GM19468 (cell line): ENCODE results near the gene SGK1.

Experiments used
- ATAC-seq: cut with Tn5 transposase; IDR thresholded peaks from one replicate; pipeline ENCODE4 v1.9.1; 2021; ENCODE audit warnings: mild to moderate bottlenecking, moderate library complexity, moderate number of reproducible peaks; ENCODE audit not compliant: unreplicated experiment; ENCODE audit errors: extremely low read depth

SGK1 gene

DNA sequence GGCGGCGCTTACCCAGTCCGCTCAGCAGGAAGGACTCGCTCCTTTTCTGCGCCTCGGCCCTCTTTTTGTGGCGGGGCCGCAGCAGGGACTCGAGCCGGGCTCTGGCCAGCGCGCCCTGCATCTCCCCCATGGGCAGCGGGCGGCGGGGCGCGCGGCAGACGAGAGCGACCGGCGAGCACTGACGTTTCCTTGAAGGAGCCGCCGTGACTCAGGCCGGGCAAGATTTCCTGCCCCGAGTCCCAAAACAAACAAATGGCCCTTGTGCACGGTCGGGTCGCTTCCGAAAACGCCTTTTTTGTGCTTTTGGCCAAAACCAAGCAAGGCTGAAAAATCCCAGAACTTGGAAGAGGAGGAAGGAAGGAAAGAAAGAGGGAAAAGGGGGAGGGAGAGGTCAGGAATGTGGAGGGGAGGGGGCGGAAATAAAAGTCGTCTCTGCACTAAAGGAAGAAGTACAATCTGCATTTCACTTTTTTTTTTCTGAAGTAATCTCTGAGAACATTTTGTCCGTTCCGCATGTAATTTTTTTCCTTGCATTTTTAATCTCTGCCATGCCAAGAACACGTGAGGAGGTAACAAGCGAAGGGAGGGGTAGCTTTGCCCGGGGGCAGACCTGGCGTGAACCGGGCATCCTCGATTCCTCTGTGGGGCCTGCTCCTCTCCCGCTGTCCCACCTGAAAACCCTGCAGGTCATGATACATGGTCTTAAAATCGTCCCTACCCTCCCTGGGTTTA lies 142.2 kb downstream of the SGK1 start:
- ATAC-seq = no peak

DNA sequence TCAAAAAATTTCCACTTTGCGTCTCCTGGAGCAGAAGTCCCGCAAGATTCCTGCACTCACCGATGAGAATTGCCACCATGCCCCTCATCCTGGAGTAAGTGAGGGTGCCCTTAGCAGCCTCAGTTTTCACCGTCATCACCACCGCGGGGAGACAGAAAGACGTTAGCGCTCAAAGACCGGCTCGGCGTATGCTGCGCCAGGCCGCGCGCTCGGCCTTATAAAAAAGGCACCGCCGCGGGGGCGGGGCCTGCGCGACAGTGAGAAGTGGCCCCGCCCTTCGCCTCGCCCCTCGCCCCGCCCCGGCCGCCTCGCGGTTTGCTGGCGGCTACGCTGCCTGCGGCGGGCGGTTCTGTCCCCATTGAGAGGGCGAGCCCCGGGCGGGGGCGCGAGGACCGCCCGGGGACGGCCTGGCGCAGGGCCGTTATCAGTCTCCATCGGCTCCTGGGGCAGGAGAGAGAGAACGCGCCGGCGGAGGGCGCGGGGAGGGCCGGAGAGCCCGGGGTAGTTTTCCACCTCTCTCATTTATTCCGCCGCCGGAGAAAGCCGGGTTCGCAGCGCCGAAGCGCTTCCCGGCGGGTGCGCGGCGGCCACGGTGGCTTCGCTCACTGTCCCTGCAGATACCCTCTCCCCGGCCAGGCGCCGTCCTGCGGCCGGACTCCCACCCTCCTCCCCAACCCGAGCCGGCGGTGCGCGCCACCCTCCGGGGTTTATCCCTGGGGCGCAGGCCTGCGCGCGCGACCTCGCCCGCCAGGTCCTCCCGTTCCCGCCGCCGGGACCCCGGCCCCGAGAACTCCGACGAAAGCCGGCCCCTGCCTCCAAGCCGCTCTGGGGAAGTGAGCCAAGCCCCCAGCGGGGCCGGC lies 143.0 kb downstream of the SGK1 start:
- peak; percentile 79 for ATAC-seq

DNA sequence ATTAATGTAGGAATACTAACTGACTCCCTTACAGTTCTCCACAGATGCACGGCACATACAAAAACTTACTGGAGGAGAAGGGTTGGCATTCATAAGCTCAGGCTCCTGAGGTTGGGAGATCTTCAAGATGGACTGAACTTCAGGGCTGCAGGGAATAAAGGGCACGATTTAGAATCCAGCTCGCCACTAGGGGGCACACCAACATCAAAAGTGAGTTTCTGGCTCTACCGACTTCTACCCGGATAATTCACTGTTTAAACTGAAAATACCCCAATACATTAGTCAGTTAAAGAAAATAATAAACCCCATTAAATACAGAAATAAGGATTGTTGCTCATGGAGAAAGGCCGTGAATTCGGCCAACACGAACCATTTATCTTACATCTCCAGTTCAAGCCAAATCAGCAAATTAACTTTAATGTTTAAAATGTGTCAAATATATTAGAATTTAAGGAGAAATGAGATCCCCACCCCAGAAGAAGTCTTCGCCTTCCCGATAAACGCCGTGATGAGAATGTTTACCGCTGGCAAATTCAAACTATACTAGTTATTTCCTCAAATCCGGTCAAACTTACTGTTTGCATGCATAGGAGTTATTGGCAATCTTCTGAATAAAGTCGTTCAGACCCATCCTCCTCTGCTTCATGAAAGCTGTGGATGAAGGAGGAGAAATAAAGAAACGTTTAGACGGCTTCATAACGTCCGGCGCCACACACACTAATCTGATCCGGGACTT lies 143.8 kb downstream of the SGK1 start:
- ATAC-seq = no peak

DNA sequence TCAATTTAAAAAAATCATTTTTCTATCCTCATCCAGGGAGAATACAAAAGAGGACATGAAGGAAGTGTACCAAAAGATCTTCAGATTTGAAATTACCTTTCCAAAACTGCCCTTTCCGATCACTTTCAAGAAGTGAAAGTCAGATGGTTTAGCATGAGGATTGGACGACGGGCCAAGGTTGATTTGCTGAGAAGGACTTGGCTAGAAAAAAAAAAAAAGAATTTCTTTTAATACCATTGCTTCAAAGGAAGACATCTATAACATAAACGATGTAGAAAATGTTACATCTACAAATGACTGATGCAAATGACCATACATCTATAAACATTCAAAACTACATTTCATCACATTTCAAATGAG lies 144.6 kb downstream of the SGK1 start:
- no peak for ATAC-seq

DNA sequence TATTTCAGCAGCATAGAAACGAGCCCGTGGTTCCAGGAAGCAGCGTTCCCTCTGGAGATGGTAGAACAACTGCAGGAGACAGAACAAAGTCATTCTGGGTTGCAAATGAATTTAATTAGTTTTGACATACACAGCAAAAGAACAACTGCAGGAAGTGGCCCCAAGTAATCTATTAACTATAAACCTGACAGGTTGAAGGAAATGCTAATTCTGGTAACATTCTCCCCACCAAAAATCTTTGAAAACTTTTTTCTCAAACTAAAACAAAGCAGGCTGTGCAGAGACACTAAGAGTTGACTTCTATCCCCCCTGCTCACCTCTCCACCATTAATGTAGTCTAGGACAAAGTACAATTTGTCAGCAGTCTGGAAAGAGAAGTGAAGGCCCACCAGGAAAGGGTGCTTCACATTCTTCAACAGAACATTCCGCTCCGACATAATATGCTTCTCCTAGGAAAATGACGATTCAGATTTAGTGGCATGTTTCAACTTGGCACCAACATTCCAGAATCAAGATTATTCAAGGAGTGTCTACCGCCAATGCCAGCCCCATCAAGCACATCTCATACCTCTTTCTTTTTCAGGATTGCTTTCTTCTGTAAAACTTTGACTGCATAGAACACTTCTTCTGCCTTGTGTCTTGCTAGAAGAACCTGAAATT lies 145.1 kb downstream of the SGK1 start:
- no peak for ATAC-seq

DNA sequence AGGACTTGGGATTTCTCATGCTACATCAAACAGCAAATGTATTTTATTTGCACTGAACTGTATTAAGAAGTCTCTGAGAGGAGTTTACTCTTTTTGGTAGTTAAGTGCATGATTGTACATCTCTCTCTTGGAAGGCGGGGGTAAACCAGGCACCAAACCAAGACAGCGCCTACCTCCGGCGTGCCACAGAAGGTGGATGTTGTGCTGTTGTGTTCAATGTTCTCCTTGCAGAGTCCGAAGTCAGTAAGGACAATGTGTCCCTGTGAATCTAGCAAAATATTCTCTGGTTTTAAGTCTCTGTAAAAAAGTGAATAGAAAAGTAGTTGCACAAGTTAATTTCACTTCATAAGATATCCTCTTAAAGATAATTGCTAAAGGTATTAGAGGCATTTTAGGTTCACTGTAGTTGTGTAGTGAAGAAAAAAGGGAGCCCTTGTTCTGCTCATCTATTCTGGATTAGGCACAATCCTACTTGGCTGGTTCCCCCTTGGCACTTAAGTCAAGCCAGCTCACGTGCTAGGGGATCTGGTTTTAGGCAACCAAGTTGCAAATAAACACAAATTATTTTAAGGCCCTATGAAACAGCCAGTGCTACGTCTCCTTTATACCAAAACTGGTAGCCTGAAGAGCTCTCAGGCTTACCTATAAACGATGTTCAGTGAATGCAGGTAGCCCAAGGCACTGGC lies 145.7 kb downstream of the SGK1 start:
- no peak for ATAC-seq

DNA sequence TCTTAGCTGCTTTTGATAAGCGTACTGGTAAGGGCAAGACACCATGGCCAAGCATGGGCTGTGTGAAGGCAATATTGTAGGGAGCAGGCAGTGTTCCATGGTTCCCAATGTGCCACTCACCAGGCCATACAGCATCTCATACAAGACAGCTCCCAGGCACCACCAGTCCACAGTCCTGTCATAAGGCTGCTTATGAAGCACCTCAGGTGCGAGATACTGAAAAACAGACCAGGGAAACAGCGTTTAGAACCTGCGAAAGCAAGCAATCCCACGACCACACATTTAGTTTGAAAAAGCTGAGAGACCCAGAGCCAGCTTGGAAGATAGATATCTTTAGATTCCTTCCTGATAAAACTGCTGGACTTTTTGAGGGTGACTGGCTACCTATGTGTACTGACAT lies 146.4 kb downstream of the SGK1 start:
- no peak for ATAC-seq

DNA sequence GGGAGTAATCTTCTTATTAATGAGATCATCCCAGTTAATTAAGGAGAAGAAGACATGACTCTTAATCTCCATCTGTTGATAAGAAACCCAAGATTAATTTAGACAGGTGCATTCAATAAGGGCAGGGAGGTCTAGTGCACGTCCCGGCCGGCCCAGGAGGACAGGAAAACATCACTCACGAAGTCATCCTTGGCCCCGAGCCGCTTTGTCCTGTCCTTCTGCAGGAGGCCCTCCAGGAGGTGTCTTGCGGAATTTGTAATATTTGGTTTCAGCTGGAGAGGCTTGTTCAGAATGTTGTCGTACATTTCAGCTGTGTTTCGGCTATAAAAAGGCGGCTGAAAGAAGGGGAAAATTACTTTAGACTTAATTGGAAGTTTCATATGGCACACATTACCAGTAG lies 147.1 kb downstream of the SGK1 start:
- no peak for ATAC-seq

DNA sequence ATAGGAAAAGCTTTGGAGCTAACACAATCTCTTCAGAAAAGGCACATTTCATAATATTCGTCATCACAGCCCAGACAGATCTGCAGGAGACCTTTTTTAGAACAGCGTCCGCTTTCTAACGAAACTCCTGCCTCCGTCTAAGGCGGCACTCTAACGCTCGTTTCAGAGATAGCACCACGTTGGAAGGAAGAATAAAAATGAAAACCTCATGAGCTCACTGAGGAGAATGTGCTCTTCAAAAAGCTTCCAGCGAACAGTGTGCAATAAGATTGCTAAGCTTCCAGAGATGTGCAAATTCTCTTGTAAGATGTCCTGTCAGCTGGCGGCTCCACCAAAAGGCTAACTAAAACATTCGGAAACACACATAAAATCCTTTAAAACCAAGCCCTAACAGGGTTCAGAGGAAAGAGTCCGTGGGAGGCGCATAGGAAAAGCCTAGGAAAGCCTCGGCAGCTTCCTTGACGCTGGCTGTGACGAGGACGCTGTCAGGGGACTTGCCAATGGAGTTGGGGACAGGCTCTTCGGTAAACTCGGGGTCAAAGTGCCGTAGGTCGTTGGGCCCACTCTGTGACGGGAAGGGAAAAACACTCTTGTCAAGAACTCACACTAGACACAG lies 147.9 kb downstream of the SGK1 start:
- ATAC-seq = no peak

DNA sequence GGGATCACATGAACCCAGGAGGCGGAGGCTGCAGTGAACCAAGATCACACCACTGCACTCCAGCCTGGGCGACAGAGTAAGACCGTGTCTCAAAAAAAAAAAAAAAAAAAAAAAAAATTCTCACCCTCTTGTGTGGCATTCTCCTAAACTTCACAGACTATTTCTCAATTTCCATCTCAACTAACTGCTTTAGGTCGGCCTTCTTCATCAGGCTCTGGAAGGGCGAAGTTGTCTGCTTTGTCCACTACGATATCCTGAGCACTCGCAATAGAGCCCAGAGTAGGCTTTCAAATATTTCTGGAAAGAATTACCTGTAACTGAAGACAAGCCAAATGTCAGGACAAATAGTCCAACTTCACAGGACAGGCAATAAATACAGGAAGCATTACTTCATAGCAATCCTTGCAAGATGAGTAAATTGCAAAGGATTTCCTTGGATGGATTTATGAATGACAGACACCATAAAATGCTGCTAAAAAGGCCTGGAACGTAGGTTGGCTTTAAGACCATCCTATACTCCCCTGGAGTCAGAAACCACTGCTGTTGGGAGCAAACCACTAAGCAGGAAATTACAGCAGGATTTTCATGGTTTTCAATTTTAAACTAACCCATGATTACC lies 149.2 kb downstream of the SGK1 start:
- ATAC-seq = no peak

DNA sequence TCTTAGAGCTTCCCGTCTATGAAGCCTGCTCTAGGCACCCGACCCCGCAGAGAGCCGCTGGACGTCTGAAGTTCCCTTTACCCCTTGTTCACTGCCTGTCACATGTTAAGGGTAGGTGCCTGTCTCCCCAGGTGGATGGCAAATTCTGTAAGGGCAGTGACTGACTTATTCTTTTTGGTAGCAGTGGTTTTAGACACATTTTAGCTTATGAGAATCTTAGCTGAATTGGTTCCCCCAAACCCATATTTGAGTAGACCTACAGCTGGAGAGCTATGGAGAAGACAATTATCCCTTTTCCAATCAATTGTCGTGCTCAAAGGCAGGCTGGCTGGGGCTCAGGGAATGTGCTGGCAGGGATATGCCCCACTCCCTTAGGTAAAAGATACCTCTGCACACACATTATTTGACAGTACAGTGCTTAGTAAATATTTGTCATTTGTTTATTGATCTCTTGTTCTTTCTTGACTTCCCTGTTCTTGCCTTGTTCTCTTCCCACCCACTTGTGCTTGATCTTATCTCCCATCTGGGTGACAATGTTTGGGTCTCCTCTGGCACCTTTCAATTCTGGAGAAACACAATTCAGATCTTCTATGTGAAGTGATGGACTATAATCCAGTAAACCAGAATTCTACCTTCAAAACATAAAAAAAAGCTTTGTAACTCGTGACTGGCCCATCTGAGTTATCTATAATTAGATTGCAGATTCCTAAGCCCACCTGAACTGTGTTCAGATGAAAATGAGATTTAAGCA lies 151.2 kb downstream of the SGK1 start:
- no peak for ATAC-seq

DNA sequence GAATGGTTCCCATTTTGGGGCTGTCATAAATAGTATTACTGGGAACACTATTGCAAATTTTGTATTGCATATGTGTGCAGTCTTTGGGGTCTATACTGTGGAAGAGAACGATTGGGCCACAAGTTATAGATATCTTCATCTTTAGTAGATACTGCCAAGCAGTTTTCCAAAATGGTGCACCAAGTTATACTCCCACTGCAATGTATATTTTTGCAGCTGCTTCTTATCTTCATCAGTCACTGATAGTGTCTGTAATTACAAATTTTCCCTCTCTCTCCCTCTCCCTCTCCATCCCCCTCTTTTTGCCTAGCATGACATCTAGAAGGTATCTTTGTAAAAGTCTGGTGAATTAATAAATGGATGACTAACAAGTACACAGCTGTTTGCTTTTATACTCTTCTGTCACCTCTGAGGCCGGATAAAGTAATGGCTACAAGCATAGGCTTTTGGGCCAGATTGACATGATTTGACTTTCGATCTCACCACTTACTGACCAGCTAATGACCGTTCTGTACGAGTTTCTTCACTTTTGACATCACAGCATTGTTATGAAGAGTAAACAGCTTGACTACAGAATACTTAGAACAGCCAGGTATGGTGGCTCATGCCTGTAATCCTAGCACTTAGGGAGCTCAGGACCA lies 152.2 kb downstream of the SGK1 start:
- no peak for ATAC-seq

DNA sequence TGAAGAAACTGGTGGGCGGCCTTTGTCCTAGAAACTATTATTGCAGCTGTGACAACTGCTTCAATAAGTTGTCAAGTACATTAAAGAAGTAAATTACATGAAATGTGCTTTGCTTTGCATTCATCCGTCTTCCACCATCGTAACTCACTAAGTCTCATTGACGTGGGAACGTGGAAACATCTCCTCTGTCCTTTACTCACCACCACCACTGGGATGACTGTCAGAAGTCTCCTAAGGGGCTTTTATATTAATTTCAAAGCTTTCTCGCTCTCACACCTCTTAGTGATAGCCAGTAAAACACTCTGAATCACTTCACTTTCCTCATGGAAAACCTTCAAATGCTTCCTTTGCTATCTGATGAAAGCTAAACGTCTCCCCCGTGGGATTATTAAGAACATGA lies 153.6 kb downstream of the SGK1 start:
- no peak for ATAC-seq

DNA sequence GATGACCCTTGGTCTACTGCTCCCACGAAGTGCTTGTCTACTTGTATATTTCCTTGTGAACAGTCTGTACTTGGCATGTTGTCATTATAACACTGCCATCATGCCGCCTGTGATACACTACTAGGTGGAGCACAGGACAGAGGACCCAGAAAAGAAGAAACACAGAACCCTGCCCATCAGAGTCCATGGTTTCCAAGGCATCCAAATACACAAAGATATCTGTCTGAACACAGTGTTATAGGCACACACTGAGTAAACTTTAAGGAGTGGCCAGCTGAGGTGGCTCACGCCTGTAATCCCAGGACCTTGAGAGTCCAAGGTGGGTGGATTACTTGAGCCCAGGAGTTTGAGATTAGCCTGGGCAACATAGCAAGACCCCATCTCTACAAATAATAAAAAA lies 155.0 kb downstream of the SGK1 start:
- no peak for ATAC-seq

DNA sequence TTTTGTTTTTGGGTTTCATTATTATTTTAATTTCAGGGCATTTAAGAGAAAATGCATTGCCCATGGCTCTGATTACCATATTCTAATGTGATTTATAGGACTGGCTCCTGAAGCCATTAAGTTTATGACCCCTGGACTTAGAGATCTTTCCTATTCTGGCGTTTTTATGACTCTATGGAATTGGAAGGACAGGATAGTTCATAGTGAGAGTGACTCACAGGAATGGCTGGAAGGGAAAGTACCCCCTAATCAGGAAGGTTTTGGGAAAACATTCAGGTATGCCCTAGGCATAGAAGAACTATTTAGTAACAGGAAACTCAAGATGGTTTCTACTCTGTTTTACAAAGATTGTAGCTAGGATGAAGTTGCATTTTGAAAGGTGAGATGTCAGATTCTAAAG lies 156.9 kb downstream of the SGK1 start:
- ATAC-seq = no peak

DNA sequence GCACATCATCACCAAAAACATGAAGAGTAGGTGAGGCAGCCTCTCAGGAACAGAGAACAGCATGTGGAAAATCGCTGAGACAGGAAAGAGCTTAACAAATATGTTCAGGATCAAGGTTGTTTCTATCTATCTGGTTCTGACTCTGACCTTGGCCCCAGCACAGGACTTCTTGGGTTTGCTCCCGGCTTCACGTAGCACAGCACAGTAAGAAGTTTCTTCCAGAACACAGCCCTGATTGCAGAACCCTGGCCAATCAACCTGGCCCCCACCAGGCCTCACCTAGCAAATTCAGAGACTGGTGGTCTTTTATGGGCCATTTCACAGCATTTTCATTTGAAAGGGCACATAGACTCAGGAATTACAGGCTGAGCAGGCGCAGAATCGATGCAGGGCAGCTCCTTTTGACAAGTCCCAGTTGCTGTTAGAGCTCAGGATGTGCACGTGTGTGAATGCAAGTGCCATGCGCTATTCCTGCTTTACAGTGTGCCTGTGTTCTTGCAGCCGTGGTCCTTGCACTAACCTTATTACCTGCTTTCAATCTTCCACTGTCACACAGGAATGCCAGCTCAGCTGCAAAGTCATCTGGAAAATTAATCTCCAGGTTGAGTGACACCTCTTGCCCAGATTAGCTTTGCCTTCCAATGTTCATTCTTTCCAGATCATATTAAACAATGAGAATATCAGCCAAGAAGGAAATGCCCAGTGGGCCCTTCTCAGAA lies 165.0 kb downstream of the SGK1 start:
- no peak for ATAC-seq

DNA sequence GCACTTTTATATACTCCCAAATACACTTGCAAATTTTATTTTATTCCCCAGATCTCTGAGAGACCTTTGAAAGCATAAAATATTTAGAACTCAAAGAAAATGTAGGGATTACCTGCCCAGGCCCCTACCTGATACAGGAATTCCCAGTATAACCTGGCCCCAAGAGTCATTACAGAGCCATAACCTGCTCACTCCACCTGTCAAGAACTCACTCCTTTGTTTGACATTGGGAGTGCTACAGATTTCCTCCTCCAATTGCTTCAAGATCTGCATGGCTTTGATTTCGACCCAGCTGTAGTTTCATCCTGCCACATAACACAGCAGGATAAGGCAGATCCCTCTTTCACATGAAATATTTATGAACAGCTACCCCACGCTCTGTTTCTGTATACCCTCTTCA lies 169.3 kb downstream of the SGK1 start:
- ATAC-seq = no peak
